Pancreas (tissue), 10 donors: Measurements from ENCODE around the gene SERPINB6. TPM values are rescaled to one million over a fixed set of nuclear protein-coding genes. Genes with fewer than 3 reads are reported as not detected.
A peak's percentile ranks its signal among the peaks of the same experiment; 100 is the strongest.
"Not testable (repeated sequence)": the region's sequence is repeated elsewhere in the genome, so short reads cannot be mapped to it uniquely, and the experiment has no call there.

Source experiments
- ATAC-seq, 4 donors: fragments of 200-7000 bp; cut with Tn5 transposase; one replicate each; pipeline versions ENCODE4 v1.8.0 to v1.9.1; 2020; ENCODE audit warnings: mild to moderate bottlenecking in 4 of 4, moderate library complexity in 4 of 4
- DNase-seq, 6 donors: peaks; one replicate each; pipeline ENCODE4 v3.0.0-alpha.2; 2020
- FAIRE-seq: peaks from 2 replicates; lab custom pipeline; 2012; peaks lifted over from hg19 to GRCh38; lab: Jason Lieb, UNC
- H3K27ac ChIP-seq, 4 donors: fragments of 200-600 bp; sonication (generic); 1 replicate in 3 of 4; 2 replicates in 1 of 4; pipeline versions ENCODE4 v1.5.0 to v1.8.0; 2020
- H3K27me3 ChIP-seq, 4 donors: fragments of 200-600 bp; one replicate each; pipeline ENCODE4 v1.8.0; 2021
- H3K36me3 ChIP-seq, 3 donors: fragments of 200-600 bp; sonication (generic) in 1 of 3; one replicate each; pipeline versions ENCODE4 v1.5.0 to v1.8.0; 2020 to 2021
- H3K4me1 ChIP-seq, 3 donors: fragments of 200-600 bp; one replicate each; pipeline ENCODE4 v1.8.0; 2021
- H3K4me3 ChIP-seq, 4 donors: fragments of 200-600 bp; sonication (generic) in 2 of 4; one replicate each; pipeline versions ENCODE4 v1.5.0 to v1.8.0; 2020 to 2021
- H3K9me3 ChIP-seq, 4 donors: fragments of 200-600 bp; one replicate each; pipeline ENCODE4 v1.8.0; 2021
- CTCF ChIP-seq, 4 donors: fragments of 200-600 bp; sonication (generic) in 3 of 4; IDR thresholded peaks; one replicate each; pipeline versions ENCODE4 v1.5.0 to v1.8.0; 2021; ENCODE audit warnings: antibody characterized with exemption in 4 of 4
- WGBS, 2 donors: extraction: QIAGEN DNeasy Blood & Tissue Kit; methylation state at CpG; one replicate each; pipeline ENCODE4 v1.1.7; 2013; 5-methylcytosine and 5-hydroxymethylcytosine counted together
- intact Hi-C, 3 donors: fragments of 100-400 bp; cut with DNase I; formaldehyde crosslinking; loops; one replicate each; pipeline versions ENCODE4 v1.11.1 to v1.14.2; 2022
- polyA plus RNA-seq, 2 donors: library from polyadenylated mRNA; stranded (reverse); fragments of 200-250 nt; gene quantifications; one replicate each; pipeline ENCODE4 v1.2.3, GENCODE V29; 2013
- total RNA-seq, 6 donors: library from RNA; stranded (reverse); fragmentation: NEBNext Ultra II Directional in 4 of 6; extraction: Animal tissue kit (Norgen Biotek cat#: 25700) in 4 of 6; gene quantifications; one replicate each; pipeline versions ENCODE4 v1.2.1 to v1.2.4, GENCODE V29; 2021 to 2023
- donor health status: healthy with polysubstance abuse.
- donor health status: DM: no; HTN: no; CAD: no; lungs with moderate emphysema.
- donor health status: DM: no; HTN: no; CAD: no.
- donor health status: control.
- donor health status: control.
- donor health status: Bipolar disorder and iron deficiency.
- donor health status: DM: yes; HTN: yes; CAD: no.
- donor health status: DM: no; HTN: no; CAD: no.
- donor health status: DM: no; HTN: no; CAD: no.
- donor health status: DM: yes; HTN: yes; CAD: no.

SERPINB6 gene
- total and polyA plus RNA-seq, 8 donors, result 77.7 to 193 (median 103) TPM

DNA sequence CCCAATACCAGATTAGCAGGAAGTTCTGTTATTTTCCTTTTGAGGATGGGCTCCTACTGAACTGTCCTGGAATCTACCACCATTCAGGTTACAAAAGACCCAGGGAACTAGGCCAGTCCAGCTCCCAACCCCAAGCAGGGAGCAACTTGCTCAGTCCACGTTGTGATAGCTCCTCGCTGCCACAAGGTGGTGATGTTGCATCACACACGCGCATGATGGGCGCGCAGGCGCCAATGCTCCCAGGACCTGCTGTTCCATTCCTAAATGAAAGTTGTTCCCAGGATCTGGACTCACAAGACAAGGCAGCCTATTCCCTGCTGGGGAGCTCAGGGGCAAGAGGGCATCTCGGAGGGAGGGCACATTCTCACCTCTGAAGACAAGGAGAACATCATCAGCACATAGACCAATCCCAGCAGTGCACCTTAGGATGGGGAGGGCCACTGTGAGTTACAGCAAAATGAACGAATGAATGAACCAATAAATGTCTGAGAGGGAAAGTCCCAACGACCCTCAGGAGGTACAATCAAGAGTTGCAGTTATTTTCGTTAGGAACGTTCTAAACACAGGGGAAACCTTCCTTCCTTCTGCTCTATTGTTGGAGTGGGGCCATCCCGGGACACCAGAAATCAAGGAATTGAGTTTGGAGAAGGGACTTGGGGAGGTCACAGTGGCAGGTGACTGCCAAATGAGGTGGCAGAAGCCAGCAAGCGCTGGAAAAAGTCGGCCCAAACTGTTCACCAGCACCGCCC is 27.1 kb upstream of the SERPINB6 start:
- not testable (repeated sequence) for H3K36me3 ChIP-seq, H3K9me3 ChIP-seq, H3K27me3 ChIP-seq
- H3K4me1 ChIP-seq, result peaks cover 0 to 13% (median 8%) of the 10 kb centered on the region in 3 donors
- intact Hi-C loops, result loop anchor here in 2 of 3 donors (2.0 to 5.0 kb wide), 2 partner anchors 58 to 59 kb away; no protein-coding TSS in a partner anchor
- peak; percentile 37 to 56 (median 44) for TF ChIP-seq CTCF (IDR thresholded peaks at IDR 0.05)
- FAIRE-seq (peak; percentile 89), DNase-seq (peak in 1 of 6 donors; percentile 44), ATAC-seq (peak; percentile 67 to 86 (median 80))
- WGBS, 2 donors, result 8 to 13% methylated on average over 10 to 11 of the region's 16 CpGs
- peak overlapping the region in 2 of 4 donors; percentile 65 to 82 for H3K4me3 ChIP-seq
- H3K27ac ChIP-seq, result peak overlapping the region in 1 of 4 donors; percentile 72

- ATAC-seq, result no peak
- Histone ChIP-seq H3K27me3 (no peaks in the 10 kb centered on the region), H3K9me3 (no peaks in the 10 kb centered on the region), H3K27ac (no peak overlapping the region), H3K36me3 (no peaks in the 10 kb centered on the region), H3K4me1 (peaks cover 0 to 8% (median 3%) of the 10 kb centered on the region in 3 donors), H3K4me3 (no peak overlapping the region)
- intact Hi-C loops, result no loop called here
- WGBS, 2 donors, result 73 to 77% methylated on average over 4 of the region's 4 CpGs
- DNase-seq, result no peak
- no peak for FAIRE-seq
- TF ChIP-seq CTCF (IDR thresholded peaks at IDR 0.05), result no peak
Measured at GRCh38 chr6:2993755-2994317, 22.5 kb upstream of the SERPINB6 start.

- peaks cover 0 to 14% (median 0%) of the 10 kb centered on the region in 3 donors for H3K4me1 ChIP-seq
- no peak overlapping the region for H3K4me3 ChIP-seq
- no peak for TF ChIP-seq CTCF (IDR thresholded peaks at IDR 0.05)
- FAIRE-seq (no peak), ATAC-seq (no peak), DNase-seq (no peak)
- no peaks in the 10 kb centered on the region for H3K36me3 ChIP-seq
- intact Hi-C loops, result no loop called here
- WGBS, 2 donors, result 90 to 94% methylated on average over 6 of the region's 6 CpGs
- no peaks in the 10 kb centered on the region for H3K27me3 ChIP-seq
- H3K9me3 ChIP-seq, result no peaks in the 10 kb centered on the region
- H3K27ac ChIP-seq, result no peak overlapping the region
Measured at GRCh38 chr6:2992330-2992979, 21.1 kb upstream of the SERPINB6 start.

GRCh38 chr6:2990932-2991506 is 19.7 kb upstream of the SERPINB6 start:
- DNase-seq, result no peak
- ATAC-seq, result no peak
- Histone ChIP-seq H3K4me1 (peaks cover 0 to 18% (median 0%) of the 10 kb centered on the region in 3 donors), H3K36me3 (no peaks in the 10 kb centered on the region), H3K4me3 (peak overlapping the region in 3 of 4 donors; percentile 65 to 87 (median 78)), H3K27ac (peak overlapping the region; percentile 93 to 98 (median 95)), H3K9me3 (no peaks in the 10 kb centered on the region), H3K27me3 (no peaks in the 10 kb centered on the region)
- peak; percentile 13 for FAIRE-seq
- intact Hi-C loops, result no loop called here
- WGBS, 2 donors, result 2 to 3% methylated on average over 10 of the region's 10 CpGs
- no peak for TF ChIP-seq CTCF (IDR thresholded peaks at IDR 0.05)
